PFSK-1 (cell line): ENCODE measurements around the gene MSI2.

Experiments
- FOXP2 ChIP-seq: optimal IDR thresholded peaks from 2 replicates; pipeline ENCODE3; 2011; ENCODE audit warnings: borderline replicate concordance, control low read depth, inconsistent platforms; ENCODE audit not compliant: insufficient read depth; ENCODE audit errors: extremely low read length, extremely low read depth
- POLR2AphosphoS5 ChIP-seq: IDR thresholded peaks from 2 replicates; pipeline ENCODE4 v1.6.1; 2012; ENCODE audit warnings: low read depth, mild to moderate bottlenecking, control low read depth, low read length, moderate library complexity
- REST ChIP-seq, 2 experiments: IDR thresholded peaks; 2 replicates each; pipeline versions ENCODE4 v1.6.1 to v1.8.0; 2011 to 2012; ENCODE audit warnings: low read depth in 2 of 2, low read length in 2 of 2, control low read depth in 1 of 2, inconsistent platforms in 1 of 2, mild to moderate bottlenecking in 1 of 2, moderate library complexity in 1 of 2; ENCODE audit not compliant: insufficient read depth in 1 of 2

GRCh38 chr17:57620576-57620975 is 364.3 kb downstream of the MSI2 start:
- no peak for TF ChIP-seq REST (IDR thresholded peaks at IDR 0.05; ENCODE audit: insufficient read depth in 1 of 2, low read depth in 2 of 2, low read length in 2 of 2)
- TF ChIP-seq POLR2AphosphoS5, result no peak
- no peak for TF ChIP-seq FOXP2
